HEK293 (cell line): Measurements from ENCODE around the gene ENO2.
A peak's percentile ranks its signal among the peaks of the same experiment; 100 is the strongest.

Source experiments
- AEBP2 ChIP-seq: fragments of 450-650 bp; formaldehyde crosslinking; IDR thresholded peaks from 2 replicates; pipeline ENCODE4 v1.5.1; 2016; ENCODE audit warnings: missing biosample characterization, missing genetic modification characterization, borderline replicate concordance
- ATF2 ChIP-seq: fragments of 450-650 bp; formaldehyde crosslinking; IDR thresholded peaks from 2 replicates; pipeline ENCODE4 v1.5.1; 2016; ENCODE audit warnings: missing biosample characterization, missing genetic modification characterization, low read depth
- GLIS2 ChIP-seq: fragments of 450-650 bp; formaldehyde crosslinking; IDR thresholded peaks from 2 replicates; pipeline ENCODE4 v1.5.1; 2016; ENCODE audit warnings: missing biosample characterization, missing genetic modification characterization
- KLF10 ChIP-seq: fragments of 450-650 bp; IDR thresholded peaks from 2 replicates; pipeline ENCODE4 v1.5.1; 2018; ENCODE audit warnings: missing biosample characterization, mild to moderate bottlenecking, missing genetic modification characterization
- MZF1 ChIP-seq: fragments of 450-650 bp; formaldehyde crosslinking; IDR thresholded peaks from 2 replicates; pipeline ENCODE4 v1.5.1; 2017; ENCODE audit warnings: missing biosample characterization, missing genetic modification characterization, borderline replicate concordance
- REPIN1 ChIP-seq: fragments of 450-650 bp; formaldehyde crosslinking; IDR thresholded peaks from 2 replicates; pipeline ENCODE4 v1.5.1; 2017; ENCODE audit warnings: missing biosample characterization, missing genetic modification characterization, low read depth
- ZBTB10 ChIP-seq: fragments of 450-650 bp; formaldehyde crosslinking; IDR thresholded peaks from 2 replicates; pipeline ENCODE4 v1.5.1; 2016; ENCODE audit warnings: missing biosample characterization, missing genetic modification characterization
- ZBTB8A ChIP-seq: fragments of 450-650 bp; formaldehyde crosslinking; IDR thresholded peaks from 2 replicates; pipeline ENCODE4 v1.5.1; 2016; ENCODE audit warnings: missing biosample characterization, missing genetic modification characterization
- ZIC2 ChIP-seq: fragments of 450-650 bp; formaldehyde crosslinking; IDR thresholded peaks from 2 replicates; pipeline ENCODE4 v1.5.1; 2016; ENCODE audit warnings: missing biosample characterization, missing genetic modification characterization
- ZNF175 ChIP-seq: fragments of 450-650 bp; formaldehyde crosslinking; IDR thresholded peaks from 2 replicates; pipeline ENCODE4 v1.5.1; 2016; ENCODE audit warnings: missing biosample characterization, missing genetic modification characterization
- ZNF184 ChIP-seq: fragments of 450-650 bp; IDR thresholded peaks from 2 replicates; pipeline ENCODE4 v1.5.1; 2018; ENCODE audit warnings: missing biosample characterization, mild to moderate bottlenecking, missing genetic modification characterization
- ZNF211 ChIP-seq: fragments of 450-650 bp; formaldehyde crosslinking; IDR thresholded peaks from 2 replicates; pipeline ENCODE4 v1.5.1; 2016; ENCODE audit warnings: low read depth, missing biosample characterization, missing genetic modification characterization
- ZNF239 ChIP-seq: fragments of 450-650 bp; formaldehyde crosslinking; IDR thresholded peaks from 2 replicates; pipeline ENCODE4 v1.5.1; 2016; ENCODE audit warnings: missing biosample characterization, missing genetic modification characterization
- ZNF302 ChIP-seq: fragments of 450-650 bp; formaldehyde crosslinking; IDR thresholded peaks from 2 replicates; pipeline ENCODE4 v1.5.1; 2016; ENCODE audit warnings: missing biosample characterization, missing genetic modification characterization, low read depth
- ZNF335 ChIP-seq: fragments of 450-650 bp; formaldehyde crosslinking; conservative IDR thresholded peaks from 2 replicates; pipeline ENCODE4 v1.5.1; 2016; ENCODE audit warnings: missing biosample characterization, missing genetic modification characterization
- ZNF366 ChIP-seq: fragments of 450-650 bp; formaldehyde crosslinking; conservative IDR thresholded peaks from 2 replicates; pipeline ENCODE4 v1.5.1; 2016; ENCODE audit warnings: missing biosample characterization, missing genetic modification characterization
- ZNF37A ChIP-seq: fragments of 450-650 bp; IDR thresholded peaks from 2 replicates; pipeline ENCODE4 v1.5.1; 2018; ENCODE audit warnings: missing biosample characterization, missing genetic modification characterization
- ZNF398 ChIP-seq: fragments of 450-650 bp; formaldehyde crosslinking; IDR thresholded peaks from 2 replicates; pipeline ENCODE4 v1.5.1; 2017; ENCODE audit warnings: missing biosample characterization, missing genetic modification characterization
- ZNF48 ChIP-seq: fragments of 450-650 bp; formaldehyde crosslinking; IDR thresholded peaks from 2 replicates; pipeline ENCODE4 v1.5.1; 2016; ENCODE audit warnings: missing biosample characterization, missing genetic modification characterization
- ZNF514 ChIP-seq: fragments of 450-650 bp; formaldehyde crosslinking; IDR thresholded peaks from 2 replicates; pipeline ENCODE4 v1.5.1; 2016; ENCODE audit warnings: missing biosample characterization, missing genetic modification characterization
- ZNF639 ChIP-seq: fragments of 450-650 bp; formaldehyde crosslinking; IDR thresholded peaks from 2 replicates; pipeline ENCODE4 v1.5.1; 2016; ENCODE audit warnings: missing biosample characterization, missing genetic modification characterization
- ZNF658 ChIP-seq: fragments of 450-650 bp; formaldehyde crosslinking; IDR thresholded peaks from 2 replicates; pipeline ENCODE4; 2016; ENCODE audit warnings: missing biosample characterization, missing genetic modification characterization
- ZNF704 ChIP-seq: fragments of 450-650 bp; formaldehyde crosslinking; IDR thresholded peaks from 2 replicates; pipeline ENCODE4 v1.5.1; 2016; ENCODE audit warnings: missing biosample characterization, missing genetic modification characterization
- ZSCAN23 ChIP-seq: fragments of 450-650 bp; formaldehyde crosslinking; IDR thresholded peaks from 2 replicates; pipeline ENCODE4 v1.5.1; 2016; ENCODE audit warnings: missing biosample characterization, missing genetic modification characterization
- ZSCAN5A ChIP-seq: fragments of 450-650 bp; formaldehyde crosslinking; IDR thresholded peaks from 2 replicates; pipeline ENCODE4 v1.5.1; 2016; ENCODE audit warnings: missing biosample characterization, missing genetic modification characterization

The ENO2 gene

GRCh38 chr12:6925540-6926279 lies 11.3 kb downstream of the ENO2 start (continued):
- TF ChIP-seq REPIN1 (tag by site-specific recombination) (no peak), ZBTB8A (peak; percentile 21; the same call in 1 of the 2 replicates), ZNF398 (tag by site-specific recombination) (peak; percentile 70), ZNF239 (tag by site-specific recombination) (no peak), AEBP2 (tag by site-specific recombination) (no peak), ATF2 (tag by site-specific recombination) (no peak), ZSCAN23 (tag by site-specific recombination) (no peak; the same call in 1 of the 2 replicates), GLIS2 (tag by site-specific recombination) (peak; percentile 18), MZF1 (tag by site-specific recombination) (no peak), ZNF48 (tag by site-specific recombination) (no peak), KLF10 (0 out of 2 replicates have a peak, but pooled peaks have one; percentile 39), ZNF366 (tag by site-specific recombination) (no peak; the same call in 1 of the 2 replicates), ZNF335 (tag by site-specific recombination) (peak; percentile 45), ZNF302 (tag by site-specific recombination) (no peak), ZNF704 (tag by site-specific recombination) (no peak), ZNF184 (tag by site-specific recombination) (peak; percentile 74; the same call in 1 of the 2 replicates), ZBTB10 (tag by site-specific recombination) (peak; percentile 77), ZSCAN5A (tag by site-specific recombination) (no peak), ZNF211 (tag by site-specific recombination) (no peak), ZNF658 (tag by site-specific recombination) (no peak), ZIC2 (tag by site-specific recombination) (peak; percentile 34; the same call in 1 of the 2 replicates), ZNF37A (no peak), ZNF175 (tag by site-specific recombination) (no peak), ZNF514 (tag by site-specific recombination) (no peak), ZNF639 (tag by site-specific recombination) (peak; percentile 67)
